Smooth muscle cell (in vitro differentiated cells): ENCODE data around the gene SLC17A2. TPM values are rescaled to one million over a fixed set of nuclear protein-coding genes. Genes with fewer than 3 reads are reported as not detected.
"Not testable (repeated sequence)": the region's sequence is repeated elsewhere in the genome, so short reads cannot be mapped to it uniquely, and the experiment has no call there.

ENCODE experiments used
- DNase-seq: peaks from one replicate; lab custom pipeline; 2025; ENCODE audit not compliant: unreplicated experiment; lab: John Stamatoyannopoulos, UW
- H2AFZ ChIP-seq: fragments of 200-600 bp; sonication (generic); 2 replicates; pipeline ENCODE4 v1.6.0; 2016; ENCODE audit warnings: antibody characterized with exemption, low read depth, mild to moderate bottlenecking
- H3F3A ChIP-seq: fragments of 200-600 bp; sonication (generic); 2 replicates; pipeline ENCODE4 v1.6.0; 2017; ENCODE audit warnings: antibody characterized with exemption, low read depth
- H3K27ac ChIP-seq: fragments of 200-600 bp; sonication (generic); 2 replicates; pipeline ENCODE4 v1.5.1; 2016; ENCODE audit warnings: low read depth, mild to moderate bottlenecking
- H3K27me3 ChIP-seq: fragments of 200-600 bp; sonication (generic); 2 replicates; pipeline ENCODE4 v1.6.1; 2016; ENCODE audit warnings: low read depth, mild to moderate bottlenecking
- H3K36me3 ChIP-seq: fragments of 200-600 bp; sonication (generic); 2 replicates; pipeline ENCODE4 v1.5.1; 2016; ENCODE audit warnings: low read depth
- H3K4me1 ChIP-seq: fragments of 200-600 bp; sonication (generic); 2 replicates; pipeline ENCODE4 v1.5.1; 2016; ENCODE audit warnings: low read depth
- H3K4me2 ChIP-seq: fragments of 200-600 bp; sonication (generic); 2 replicates; pipeline ENCODE4 v1.6.0; 2016; ENCODE audit warnings: mild to moderate bottlenecking
- H3K4me3 ChIP-seq: fragments of 200-600 bp; sonication (generic); 2 replicates; pipeline ENCODE4 v1.5.1; 2016; ENCODE audit warnings: mild to moderate bottlenecking
- H3K79me2 ChIP-seq: fragments of 200-600 bp; sonication (generic); 2 replicates; pipeline ENCODE4 v1.6.0; 2016; ENCODE audit warnings: low read depth, mild to moderate bottlenecking
- H3K9ac ChIP-seq: fragments of 200-600 bp; sonication (generic); 2 replicates; pipeline ENCODE4 v1.6.0; 2016; ENCODE audit warnings: low read depth
- H3K9me3 ChIP-seq: fragments of 200-600 bp; sonication (generic); replicated peaks from 2 replicates; pipeline ENCODE4 v1.5.1; 2016; ENCODE audit warnings: low read depth
- H4K20me1 ChIP-seq: fragments of 200-600 bp; sonication (generic); 2 replicates; pipeline ENCODE4 v1.6.0; 2016; ENCODE audit warnings: low read depth
- CTCF ChIP-seq: fragments of 200-600 bp; sonication (generic); IDR thresholded peaks from 2 replicates; pipeline ENCODE4 v1.5.1; 2017; ENCODE audit warnings: borderline replicate concordance, mild to moderate bottlenecking, antibody characterized with exemption; ENCODE audit not compliant: insufficient read depth, poor library complexity, severe bottlenecking
- WGBS: methylation state at CpG from one replicate; pipeline ENCODE4 v1.1.7; 2016; ENCODE audit warnings: low lambda C conversion rate; 5-methylcytosine and 5-hydroxymethylcytosine counted together
- polyA plus RNA-seq: library from polyadenylated mRNA; unstranded; fragments of >200 nt; fragmentation: Nextera tagmentation; extraction: Ambion mirVana; gene quantifications from 2 replicates; pipeline ENCODE4 v1.2.1, GENCODE V29; 2016
- total RNA-seq: library from RNA; depleted of rRNA; stranded (reverse); fragments of >200 nt; gene quantifications from 2 replicates; pipeline ENCODE4 v1.2.3, GENCODE V29; 2014

Gene SLC17A2
- total and polyA plus RNA-seq, 2 experiments from 2014 or later: not detected

GRCh38 chr6:25949695-25950094 lies 19.2 kb upstream of the SLC17A2 start:
- no peaks in the 10 kb centered on the region for H3K36me3 ChIP-seq
- H3F3A ChIP-seq: no peaks in the 10 kb centered on the region
- no peaks in the 10 kb centered on the region for H3K27me3 ChIP-seq
- H3K9me3 ChIP-seq: no peaks in the 10 kb centered on the region
- no peak overlapping the region for H3K4me2 ChIP-seq
- H3K4me1 ChIP-seq: no peaks in the 10 kb centered on the region
- no peak for TF ChIP-seq CTCF
- H3K4me3 ChIP-seq: no peak overlapping the region
- WGBS: 92% methylated on average over 1 of the region's 1 CpG
- no peaks in the 10 kb centered on the region for H3K79me2 ChIP-seq
- no peaks in the 10 kb centered on the region for H4K20me1 ChIP-seq
- H2AFZ ChIP-seq: no peak overlapping the region
- H3K27ac ChIP-seq: no peak overlapping the region
- no peak overlapping the region for H3K9ac ChIP-seq
- DNase-seq: no peak

GRCh38 chr6:25947492-25947891 lies 17.0 kb upstream of the SLC17A2 start:
- H3K9ac ChIP-seq, H3F3A ChIP-seq, H3K9me3 ChIP-seq, H3K4me3 ChIP-seq, H3K4me2 ChIP-seq, DNase-seq, H2AFZ ChIP-seq, H3K79me2 ChIP-seq, H3K27ac ChIP-seq, H3K27me3 ChIP-seq, H4K20me1 ChIP-seq, H3K36me3 ChIP-seq, H3K4me1 ChIP-seq: not testable (repeated sequence)
- WGBS: 91% methylated on average over 3 of the region's 3 CpGs

GRCh38 chr6:25946631-25947030 lies 16.1 kb upstream of the SLC17A2 start:
- Histone ChIP-seq H3K27me3 (no peaks in the 10 kb centered on the region), H3K4me3 (no peak overlapping the region)
- 93% methylated on average over 2 of the region's 2 CpGs for WGBS

GRCh38 chr6:25945738-25946137 lies 15.2 kb upstream of the SLC17A2 start:
- H3F3A ChIP-seq, H3K27ac ChIP-seq, DNase-seq, H3K9ac ChIP-seq, H3K79me2 ChIP-seq, H3K27me3 ChIP-seq, H3K36me3 ChIP-seq, H3K4me3 ChIP-seq, H4K20me1 ChIP-seq, H3K4me2 ChIP-seq, H3K9me3 ChIP-seq, H2AFZ ChIP-seq, H3K4me1 ChIP-seq: not testable (repeated sequence)
- WGBS: 90% methylated on average over 3 of the region's 3 CpGs

More at GRCh38 chr6:25946631-25947030, 16.1 kb upstream of the SLC17A2 start:
- Histone ChIP-seq H3K4me1 (no peaks in the 10 kb centered on the region), H3K4me2 (no peak overlapping the region), H2AFZ (no peak overlapping the region), H3K79me2 (no peaks in the 10 kb centered on the region), H3K36me3 (no peaks in the 10 kb centered on the region), H4K20me1 (no peaks in the 10 kb centered on the region), H3F3A (no peaks in the 10 kb centered on the region), H3K9ac (no peak overlapping the region), H3K27ac (no peak overlapping the region), H3K9me3 (no peaks in the 10 kb centered on the region)
- DNase-seq: no peak
- TF ChIP-seq CTCF: no peak
